Upper lobe of left lung (tissue), 4 donors: ENCODE data around the gene PFDN1.

Source experiments
- EP300 ChIP-seq, 4 donors: sonication (generic); formaldehyde crosslinking; IDR thresholded peaks; one replicate each; pipeline ENCODE4 v1.5.1; 2017; ENCODE audit warnings: antibody characterized with exemption in 4 of 4, control low read depth in 2 of 4
- POLR2AphosphoS5 ChIP-seq, 2 donors: sonication (generic); formaldehyde crosslinking; IDR thresholded peaks; one replicate each; pipeline ENCODE4 v1.5.1; 2017; ENCODE audit warnings: antibody characterized with exemption in 2 of 2
- TF ChIP-seq, protein P1 (sequence below), 6 experiments: fragments of 450-650 bp in 4 of 6; fragments of 200-600 bp in 2 of 6; sonication (generic) in 2 of 6; IDR thresholded peaks; one replicate each; pipeline ENCODE4 v1.5.1; 2016 to 2019; ENCODE audit warnings: antibody characterized with exemption in 6 of 6

DNA sequence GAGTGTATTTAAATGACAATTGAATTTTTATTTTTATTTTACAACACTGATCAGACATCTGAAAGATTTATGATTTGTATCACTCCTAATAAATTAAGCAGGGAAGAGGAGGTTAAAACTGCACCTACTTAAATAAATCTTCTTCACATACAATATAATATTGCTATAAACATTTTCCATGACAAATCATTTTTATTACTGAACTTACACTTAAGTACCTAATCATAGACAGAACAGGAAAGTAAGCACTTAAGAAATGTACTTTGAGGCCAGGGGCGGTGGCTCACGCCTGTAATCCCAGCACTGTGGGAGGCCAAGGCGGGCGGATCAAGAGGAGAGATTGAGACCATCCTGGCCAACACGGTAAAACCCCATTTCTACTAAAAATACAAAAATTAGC is 3.8 kb downstream of the PFDN1 start:
- TF ChIP-seq, protein P1, sequence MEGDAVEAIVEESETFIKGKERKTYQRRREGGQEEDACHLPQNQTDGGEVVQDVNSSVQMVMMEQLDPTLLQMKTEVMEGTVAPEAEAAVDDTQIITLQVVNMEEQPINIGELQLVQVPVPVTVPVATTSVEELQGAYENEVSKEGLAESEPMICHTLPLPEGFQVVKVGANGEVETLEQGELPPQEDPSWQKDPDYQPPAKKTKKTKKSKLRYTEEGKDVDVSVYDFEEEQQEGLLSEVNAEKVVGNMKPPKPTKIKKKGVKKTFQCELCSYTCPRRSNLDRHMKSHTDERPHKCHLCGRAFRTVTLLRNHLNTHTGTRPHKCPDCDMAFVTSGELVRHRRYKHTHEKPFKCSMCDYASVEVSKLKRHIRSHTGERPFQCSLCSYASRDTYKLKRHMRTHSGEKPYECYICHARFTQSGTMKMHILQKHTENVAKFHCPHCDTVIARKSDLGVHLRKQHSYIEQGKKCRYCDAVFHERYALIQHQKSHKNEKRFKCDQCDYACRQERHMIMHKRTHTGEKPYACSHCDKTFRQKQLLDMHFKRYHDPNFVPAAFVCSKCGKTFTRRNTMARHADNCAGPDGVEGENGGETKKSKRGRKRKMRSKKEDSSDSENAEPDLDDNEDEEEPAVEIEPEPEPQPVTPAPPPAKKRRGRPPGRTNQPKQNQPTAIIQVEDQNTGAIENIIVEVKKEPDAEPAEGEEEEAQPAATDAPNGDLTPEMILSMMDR (IDR thresholded peaks at IDR 0.05): no peak
- no peak for TF ChIP-seq POLR2AphosphoS5 (IDR thresholded peaks at IDR 0.05)
- TF ChIP-seq EP300 (IDR thresholded peaks at IDR 0.05): no peak
